GM12873 (cell line): Measurements from ENCODE around the gene ELF2.

Source experiments
- CTCF ChIP-seq: IDR thresholded peaks from 2 replicates; pipeline ENCODE4 v1.5.1; 2012; ENCODE audit warnings: low read depth, mild to moderate bottlenecking, moderate library complexity, low read length, control low read depth; ENCODE audit not compliant: insufficient read depth; ENCODE audit errors: missing control alignments

The ELF2 gene

DNA sequence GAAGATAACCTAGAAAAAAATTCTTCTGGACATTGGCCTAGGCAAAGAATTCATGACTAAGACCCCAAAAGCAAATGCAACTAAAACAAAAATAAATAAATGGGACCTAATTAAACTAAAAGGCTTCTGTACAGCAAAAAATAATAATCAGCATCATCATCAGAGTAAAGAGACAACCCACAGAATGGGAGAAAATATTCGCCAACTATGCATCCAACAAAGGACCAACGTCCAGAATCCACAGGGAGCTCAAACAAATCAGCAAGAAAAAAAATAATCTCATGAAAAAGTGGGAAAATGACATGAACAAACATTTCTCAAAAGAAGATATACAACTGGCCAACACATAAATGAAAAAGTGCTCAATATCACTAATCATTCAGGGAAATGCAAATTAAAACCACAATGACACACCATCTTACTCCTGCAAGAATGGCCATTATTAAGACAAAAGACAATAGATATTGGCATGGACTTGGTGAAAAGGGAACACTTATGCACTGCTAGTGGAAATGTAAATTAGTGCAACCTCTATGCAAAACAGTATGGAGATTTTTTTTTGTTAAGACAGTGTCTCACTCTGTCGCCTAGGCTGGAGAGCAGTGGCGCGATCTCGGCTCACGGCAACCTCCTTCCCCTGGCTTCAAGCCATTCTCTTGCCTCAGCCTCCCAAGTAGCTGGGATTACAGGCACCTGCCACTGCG is 29.9 kb downstream of the ELF2 start:
- TF ChIP-seq CTCF: no peak

GRCh38 chr4:139145552-139145932 is 31.5 kb downstream of the ELF2 start:
- no peak for TF ChIP-seq CTCF

- TF ChIP-seq CTCF: no peak
These were observed 32.0 kb downstream of the ELF2 start for GRCh38 chr4:139144911-139145551.

- no peak for TF ChIP-seq CTCF
These were observed 32.7 kb downstream of the ELF2 start for GRCh38 chr4:139144161-139144859.

GRCh38 chr4:139142980-139143379 is 34.0 kb downstream of the ELF2 start:
- TF ChIP-seq CTCF: no peak

DNA sequence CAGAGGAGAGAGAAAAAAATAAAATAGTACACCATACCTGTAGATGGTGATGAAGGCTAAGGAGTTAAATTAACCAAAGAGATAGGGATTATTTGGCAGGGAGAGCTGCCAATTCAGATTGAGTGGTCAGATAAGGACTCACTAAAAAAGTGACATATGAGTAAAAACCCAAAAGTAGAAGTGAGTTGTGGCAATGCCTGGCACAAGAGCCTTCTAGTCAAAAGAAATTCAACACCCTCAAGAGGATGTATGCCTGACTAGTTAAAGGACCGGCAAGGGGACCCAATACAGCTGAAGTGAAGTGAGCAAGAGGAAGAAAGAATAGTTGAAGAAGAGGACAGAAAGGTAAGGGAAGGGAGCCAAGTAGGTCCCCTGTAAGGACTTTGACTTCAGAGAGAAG is 34.9 kb downstream of the ELF2 start:
- TF ChIP-seq CTCF: no peak

DNA sequence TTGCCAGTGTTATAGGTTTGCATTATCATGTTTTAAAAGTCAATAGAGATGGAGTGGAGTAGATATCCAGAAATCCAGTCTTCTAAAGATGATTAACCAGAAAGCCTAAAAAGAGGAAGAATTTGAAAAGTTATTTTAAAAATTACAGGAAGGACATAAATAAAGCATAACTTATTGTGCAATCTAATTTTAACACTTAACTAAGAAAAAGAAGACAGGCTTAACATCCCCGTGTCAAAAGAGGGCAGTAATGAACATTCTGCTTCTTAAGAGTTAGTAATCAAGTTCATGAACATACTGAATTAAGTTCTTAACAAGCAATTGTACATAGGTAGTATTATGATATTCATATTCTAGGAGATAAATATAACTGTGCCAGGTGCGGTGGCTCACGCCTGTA is 39.3 kb downstream of the ELF2 start:
- TF ChIP-seq CTCF: no peak
